HG02798 (cell line): ENCODE measurements around the gene DEXI.
"Not testable (repeated sequence)": the region's sequence is repeated elsewhere in the genome, so short reads cannot be mapped to it uniquely, and the experiment has no call there.

Experiments
- ATAC-seq: cut with Tn5 transposase; IDR thresholded peaks from one replicate; pipeline ENCODE4 v1.9.1; 2021; ENCODE audit warnings: mild to moderate bottlenecking; ENCODE audit not compliant: unreplicated experiment, poor library complexity

Gene DEXI

DNA sequence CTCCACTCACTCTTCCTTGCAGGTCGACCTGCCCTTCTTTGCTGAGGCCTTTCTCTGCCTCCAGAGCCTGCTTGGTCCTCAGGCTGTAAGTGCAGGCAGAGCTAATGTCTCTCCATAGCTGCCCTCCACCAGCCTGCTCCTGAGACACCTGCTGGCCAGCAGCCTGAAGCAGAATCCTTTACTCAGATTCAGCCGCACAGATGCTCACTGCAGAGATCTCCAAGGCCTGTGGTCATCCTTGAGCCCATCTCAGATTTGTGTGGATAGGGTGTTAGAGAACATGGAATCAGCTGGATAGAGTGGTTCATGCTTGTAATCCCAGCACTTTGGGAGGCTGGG lies 11.5 kb downstream of the DEXI start:
- ATAC-seq = no peak

GRCh38 chr16:10929853-10930754 lies 12.2 kb downstream of the DEXI start:
- no peak for ATAC-seq

- ATAC-seq = not testable (repeated sequence)
These were observed 13.2 kb downstream of the DEXI start for GRCh38 chr16:10929097-10929496.

GRCh38 chr16:10927497-10928112 lies 14.7 kb downstream of the DEXI start:
- no peak for ATAC-seq

DNA sequence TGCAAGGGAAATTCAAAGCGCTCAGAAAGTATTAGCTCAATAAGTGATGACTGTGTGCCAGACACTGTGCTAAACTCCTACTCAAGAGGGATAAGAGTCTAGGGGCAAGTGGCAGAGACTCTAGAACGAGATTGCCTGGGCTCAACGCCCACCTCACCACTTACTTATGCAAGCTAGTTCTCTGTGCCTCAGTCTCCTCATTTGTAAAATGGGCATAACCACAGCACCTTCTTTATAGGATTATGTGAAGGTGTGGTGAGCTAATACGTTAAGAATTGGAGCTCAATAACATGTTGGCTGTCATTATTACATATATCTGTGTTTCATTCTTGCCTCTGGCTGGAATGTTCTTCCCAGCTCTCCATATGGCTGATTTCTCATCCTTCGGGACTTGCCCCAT lies 15.4 kb downstream of the DEXI start:
- ATAC-seq = no peak

DNA sequence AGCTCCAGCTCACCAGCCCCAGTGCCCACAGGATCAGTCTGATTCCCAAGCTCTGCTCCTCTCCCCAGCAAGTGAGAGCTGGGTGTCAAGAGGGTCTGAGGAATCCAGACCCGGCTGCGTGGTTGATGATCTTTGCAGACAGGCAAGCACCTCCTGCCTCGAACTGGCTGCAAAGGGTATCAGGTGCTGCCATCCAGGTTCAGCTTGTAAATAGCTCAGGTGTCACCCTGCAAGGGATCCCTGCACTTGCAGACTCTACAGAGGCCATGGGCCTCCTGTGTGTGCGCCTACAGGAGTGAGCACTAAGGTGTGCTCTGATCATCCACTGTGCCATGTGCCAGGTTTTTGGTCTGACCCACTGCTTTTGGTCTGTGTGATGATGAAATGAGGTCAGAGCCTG lies 16.2 kb downstream of the DEXI start:
- no peak for ATAC-seq

- not testable (repeated sequence) for ATAC-seq
These were observed 17.0 kb downstream of the DEXI start for GRCh38 chr16:10925285-10925684.

- no peak for ATAC-seq
These were observed 18.5 kb downstream of the DEXI start for GRCh38 chr16:10923650-10924214.

GRCh38 chr16:10923146-10923649 lies 19.1 kb downstream of the DEXI start:
- no peak for ATAC-seq

- ATAC-seq = no peak
These were observed 19.7 kb downstream of the DEXI start for GRCh38 chr16:10922328-10923145.

DNA sequence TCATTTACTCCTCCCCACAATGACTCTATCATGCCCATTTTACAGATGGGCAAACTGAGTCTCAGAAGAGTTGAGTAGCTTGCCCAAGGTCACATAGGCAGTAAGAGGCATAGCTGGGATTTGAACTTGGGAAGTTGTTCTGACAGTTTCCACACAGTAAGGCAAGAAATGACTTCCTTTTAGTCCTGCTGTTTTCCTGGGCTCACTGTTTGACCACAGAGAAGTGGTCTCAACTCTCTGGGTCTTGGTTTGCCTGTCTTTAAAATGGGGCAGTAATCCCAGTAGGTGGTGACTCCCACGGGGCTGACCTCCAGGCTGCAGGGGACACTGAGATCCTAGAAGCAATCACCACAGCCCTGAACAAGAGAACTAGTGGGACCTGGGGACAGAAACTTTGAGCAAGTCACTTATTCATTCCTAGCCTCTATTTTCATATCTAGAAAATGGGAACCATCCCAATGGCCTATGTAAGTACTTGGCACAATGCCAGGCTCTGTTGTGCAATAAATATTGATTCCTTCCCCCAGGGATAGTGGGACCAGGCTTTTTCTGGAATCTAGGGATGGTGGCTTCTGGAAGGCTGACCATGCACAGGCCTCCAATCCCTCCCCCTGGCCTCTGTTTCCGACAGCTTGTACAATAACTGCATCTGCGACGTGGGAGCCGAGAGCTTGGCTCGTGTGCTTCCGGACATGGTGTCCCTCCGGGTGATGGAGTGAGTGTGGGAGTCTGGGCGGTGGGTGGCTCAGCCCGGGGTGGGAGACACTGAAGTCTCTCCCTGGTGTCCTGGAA lies 20.5 kb downstream of the DEXI start:
- no peak for ATAC-seq

DNA sequence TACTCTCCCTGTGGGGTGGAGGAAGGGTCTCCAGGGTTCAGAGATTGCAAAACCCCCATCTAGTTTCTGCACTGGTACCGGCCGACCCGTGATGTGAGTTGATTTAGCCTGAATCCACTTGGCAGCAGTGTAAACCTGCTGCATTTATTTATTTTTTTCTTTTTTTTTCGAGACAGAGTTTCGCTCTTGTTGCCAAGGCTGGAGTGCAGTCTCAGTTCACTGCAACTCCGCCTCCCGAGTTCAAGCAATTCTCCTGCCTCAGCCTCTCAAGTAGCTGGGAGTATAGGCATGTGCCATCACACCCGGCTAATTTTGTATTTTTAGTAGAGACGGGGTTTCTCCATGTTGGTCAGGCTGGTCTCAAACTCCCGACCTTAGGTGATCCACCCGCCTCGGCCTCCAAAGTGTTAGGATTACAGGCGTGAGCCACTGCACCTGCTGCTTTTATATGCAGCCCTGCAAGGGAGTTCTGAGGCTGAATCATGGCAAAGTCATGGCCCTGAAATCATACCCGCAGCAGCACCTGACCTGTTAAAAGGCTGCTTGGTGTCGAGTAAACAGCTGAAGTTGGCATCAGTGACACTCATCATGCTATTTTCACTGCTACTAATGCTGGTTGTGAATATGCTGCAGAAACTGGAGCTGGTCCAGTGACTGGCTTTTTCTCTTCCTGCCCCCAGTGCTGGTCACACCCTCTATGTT lies 21.4 kb downstream of the DEXI start:
- no peak for ATAC-seq

DNA sequence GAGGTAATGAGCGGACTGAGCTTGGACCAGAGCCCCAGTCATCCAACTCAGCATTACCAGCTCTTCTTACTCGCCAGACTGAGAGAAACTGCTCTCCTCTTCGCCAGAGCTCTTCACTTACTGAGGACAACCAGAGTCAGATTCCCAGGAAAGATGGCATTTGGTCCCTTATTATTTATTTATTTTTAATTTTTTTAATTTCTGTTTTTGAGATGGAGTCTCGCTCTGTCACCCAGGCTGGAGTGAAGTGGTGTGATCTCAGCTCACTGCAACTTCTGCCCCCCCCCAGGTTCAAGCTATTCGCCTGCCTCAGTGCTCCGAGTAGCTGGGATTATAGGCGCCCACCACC lies 23.3 kb downstream of the DEXI start:
- no peak for ATAC-seq

GRCh38 chr16:10918294-10919002 lies 23.8 kb downstream of the DEXI start:
- ATAC-seq = peak; percentile 65

- ATAC-seq = no peak
These were observed 25.7 kb downstream of the DEXI start for GRCh38 chr16:10916534-10916933.

GRCh38 chr16:10911267-10911666 lies 31.0 kb downstream of the DEXI start:
- ATAC-seq = no peak

DNA sequence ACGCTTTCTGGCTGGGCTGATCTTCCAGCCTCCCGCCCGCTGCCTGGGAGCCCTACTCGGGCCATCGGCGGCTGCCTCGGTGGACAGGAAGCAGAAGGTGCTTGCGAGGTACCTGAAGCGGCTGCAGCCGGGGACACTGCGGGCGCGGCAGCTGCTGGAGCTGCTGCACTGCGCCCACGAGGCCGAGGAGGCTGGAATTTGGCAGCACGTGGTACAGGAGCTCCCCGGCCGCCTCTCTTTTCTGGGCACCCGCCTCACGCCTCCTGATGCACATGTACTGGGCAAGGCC lies 34.6 kb downstream of the DEXI start:
- ATAC-seq = no peak

DNA sequence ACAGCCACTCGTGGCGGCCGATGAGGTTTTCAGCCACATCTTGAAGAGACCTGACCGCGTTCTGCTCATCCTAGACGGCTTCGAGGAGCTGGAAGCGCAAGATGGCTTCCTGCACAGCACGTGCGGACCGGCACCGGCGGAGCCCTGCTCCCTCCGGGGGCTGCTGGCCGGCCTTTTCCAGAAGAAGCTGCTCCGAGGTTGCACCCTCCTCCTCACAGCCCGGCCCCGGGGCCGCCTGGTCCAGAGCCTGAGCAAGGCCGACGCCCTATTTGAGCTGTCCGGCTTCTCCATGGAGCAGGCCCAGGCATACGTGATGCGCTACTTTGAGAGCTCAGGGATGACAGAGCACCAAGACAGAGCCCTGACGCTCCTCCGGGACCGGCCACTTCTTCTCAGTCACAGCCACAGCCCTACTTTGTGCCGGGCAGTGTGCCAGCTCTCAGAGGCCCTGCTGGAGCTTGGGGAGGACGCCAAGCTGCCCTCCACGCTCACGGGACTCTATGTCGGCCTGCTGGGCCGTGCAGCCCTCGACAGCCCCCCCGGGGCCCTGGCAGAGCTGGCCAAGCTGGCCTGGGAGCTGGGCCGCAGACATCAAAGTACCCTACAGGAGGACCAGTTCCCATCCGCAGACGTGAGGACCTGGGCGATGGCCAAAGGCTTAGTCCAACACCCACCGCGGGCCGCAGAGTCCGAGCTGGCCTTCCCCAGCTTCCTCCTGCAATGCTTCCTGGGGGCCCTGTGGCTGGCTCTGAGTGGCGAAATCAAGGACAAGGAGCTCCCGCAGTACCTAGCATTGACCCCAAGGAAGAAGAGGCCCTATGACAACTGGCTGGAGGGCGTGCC lies 35.1 kb downstream of the DEXI start:
- ATAC-seq = no peak
